Thymus (tissue), 11 donors: ENCODE results near the gene TAF15. TPM values are rescaled to one million over a fixed set of nuclear protein-coding genes. Genes with fewer than 3 reads are reported as not detected.

Experiments
- DNase-seq, 9 donors: peaks; one replicate each; pipeline ENCODE4 v3.0.0-alpha.2; 2013; ENCODE audit warnings: low spot score in 9 of 9, low read depth in 6 of 9, missing footprints in 1 of 9
- H3K27ac ChIP-seq, 2 donors: one replicate each; pipeline ENCODE4 v1.5.1; 2013; ENCODE audit warnings: control low read depth in 1 of 2, low read depth in 1 of 2, low read length in 1 of 2, mild to moderate bottlenecking in 1 of 2, moderate library complexity in 1 of 2
- H3K27me3 ChIP-seq, 2 donors: one replicate each; pipeline ENCODE4 v1.5.1; 2013; ENCODE audit warnings: low read length in 1 of 2; ENCODE audit not compliant: control insufficient read depth in 2 of 2, insufficient read depth in 1 of 2
- H3K36me3 ChIP-seq, 2 donors: one replicate each; pipeline ENCODE4 v1.5.1; 2013; ENCODE audit warnings: low read length in 1 of 2, mild to moderate bottlenecking in 1 of 2, moderate library complexity in 1 of 2; ENCODE audit not compliant: control insufficient read depth in 2 of 2, insufficient read depth in 2 of 2
- H3K4me1 ChIP-seq, 2 donors: one replicate each; pipeline ENCODE4 v1.5.1; 2013; ENCODE audit warnings: low read length in 2 of 2; ENCODE audit not compliant: control insufficient read depth in 2 of 2, insufficient read depth in 2 of 2
- H3K4me3 ChIP-seq, 2 donors: one replicate each; pipeline ENCODE4 v1.5.1; 2013; ENCODE audit warnings: low read length in 2 of 2, control low read depth in 1 of 2, mild to moderate bottlenecking in 1 of 2
- H3K9me3 ChIP-seq, 2 donors: one replicate each; pipeline ENCODE4 v1.5.1; 2013; ENCODE audit warnings: low read length in 1 of 2, mild to moderate bottlenecking in 1 of 2; ENCODE audit not compliant: control insufficient read depth in 2 of 2, insufficient read depth in 1 of 2
- WGBS: extraction: QIAGEN DNeasy Blood & Tissue Kit; methylation state at CpG from one replicate; pipeline ENCODE4 v1.1.7; 2013; 5-methylcytosine and 5-hydroxymethylcytosine counted together
- polyA plus RNA-seq: library from polyadenylated mRNA; stranded (reverse); fragments of 200-250 nt; gene quantifications from one replicate; pipeline ENCODE4 v1.2.3, GENCODE V29; 2013
- total RNA-seq: library from RNA; stranded (reverse); fragments of 120-200 nt; gene quantifications from one replicate; pipeline ENCODE4 v1.2.4, GENCODE V29; 2013
- donor health status: healthy.

TAF15 gene
- total and polyA plus RNA-seq, 2 donors, result 26.1 to 95.9 TPM

DNA sequence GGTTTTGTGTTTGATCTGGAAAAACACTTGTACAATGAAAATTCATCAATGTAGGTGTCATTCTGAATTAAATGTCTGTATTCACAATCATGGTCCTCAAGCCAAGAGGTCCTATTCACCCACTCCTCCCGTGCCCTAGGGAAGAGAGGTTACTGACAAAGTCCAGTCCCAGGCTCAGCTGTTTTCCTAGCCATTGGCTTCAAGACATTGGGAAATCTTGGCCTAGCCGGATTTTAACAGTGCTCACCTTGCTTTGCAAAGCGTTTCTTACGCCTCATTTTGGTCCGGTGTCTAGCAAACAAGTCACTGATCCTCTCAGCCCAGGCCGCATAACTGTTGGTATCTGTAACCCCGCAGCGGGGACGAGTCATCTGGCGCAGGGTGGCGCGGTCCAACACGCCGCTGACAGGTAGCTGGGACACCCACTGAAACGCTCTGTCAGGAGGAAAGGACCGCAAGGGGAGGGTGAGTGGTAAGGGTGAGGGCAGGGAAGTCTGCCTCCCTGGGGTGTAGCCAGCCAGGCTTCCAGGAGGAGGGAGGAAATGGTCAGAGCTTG lies 30.6 kb upstream of the TAF15 start:
- Histone ChIP-seq H3K9me3 (no peaks in the 10 kb centered on the region), H3K4me1 (peaks cover under 1 to 8% of the 10 kb centered on the region in 2 donors), H3K36me3 (no peaks in the 10 kb centered on the region), H3K27ac (no peak overlapping the region), H3K27me3 (no peaks in the 10 kb centered on the region), H3K4me3 (no peak overlapping the region)
- no peak for DNase-seq
- 98% methylated on average over 16 of the region's 16 CpGs for WGBS

DNA sequence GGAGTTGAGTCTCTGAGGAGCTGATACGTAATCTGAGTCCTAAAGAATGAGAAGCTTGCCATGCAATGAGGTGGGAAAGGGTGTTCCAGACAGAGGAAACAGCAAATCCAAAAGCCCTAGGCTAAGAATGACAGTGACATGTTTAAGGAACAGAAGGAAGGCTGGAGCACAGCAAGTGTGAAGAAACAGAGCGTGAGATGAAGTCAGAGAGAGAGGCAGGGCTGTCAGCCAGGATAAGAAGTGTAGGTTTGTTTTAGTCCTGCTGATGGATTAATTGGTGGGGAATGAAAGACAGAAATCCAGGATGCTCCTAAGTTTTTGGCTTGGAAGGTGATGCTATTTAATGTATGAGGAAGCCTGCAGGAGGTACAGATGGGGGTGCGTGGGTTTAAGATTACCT lies 28.3 kb upstream of the TAF15 start:
- peaks cover 0 to 3% of the 10 kb centered on the region in 2 donors for H3K4me1 ChIP-seq
- H3K4me3 ChIP-seq, result no peak overlapping the region
- H3K36me3 ChIP-seq, result no peaks in the 10 kb centered on the region
- DNase-seq, result no peak
- WGBS, result 94% methylated on average over 3 of the region's 3 CpGs
- no peak overlapping the region for H3K27ac ChIP-seq
- no peaks in the 10 kb centered on the region for H3K9me3 ChIP-seq
- H3K27me3 ChIP-seq, result no peaks in the 10 kb centered on the region

DNA sequence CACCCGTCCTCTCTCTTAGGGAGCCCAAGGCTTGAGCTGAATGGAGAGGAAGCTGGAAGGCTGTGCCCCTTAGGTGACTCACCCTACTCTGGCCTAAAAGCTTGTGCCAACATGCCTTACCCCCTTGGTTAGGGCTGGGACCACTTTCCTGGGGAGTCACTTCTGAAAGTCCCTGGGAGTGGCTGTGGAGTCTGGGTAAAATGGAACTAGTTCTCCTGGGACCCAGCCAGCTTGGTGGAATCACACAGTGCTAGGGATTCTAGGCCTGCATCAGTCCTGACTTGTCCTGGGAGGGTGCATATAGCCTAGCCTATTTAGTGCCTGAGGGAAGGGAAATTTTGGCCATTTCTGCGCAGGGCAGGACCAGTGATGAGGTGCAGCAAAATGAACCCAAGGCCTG lies 24.4 kb upstream of the TAF15 start:
- peaks cover 0 to 3% of the 10 kb centered on the region in 2 donors for H3K4me1 ChIP-seq
- no peak for DNase-seq
- 92% methylated on average over 2 of the region's 2 CpGs for WGBS
- H3K36me3 ChIP-seq, result no peaks in the 10 kb centered on the region
- H3K27ac ChIP-seq, result no peak overlapping the region
- peaks cover 0 to 4% of the 10 kb centered on the region in 2 donors for H3K27me3 ChIP-seq
- no peak overlapping the region for H3K4me3 ChIP-seq
- no peaks in the 10 kb centered on the region for H3K9me3 ChIP-seq

DNA sequence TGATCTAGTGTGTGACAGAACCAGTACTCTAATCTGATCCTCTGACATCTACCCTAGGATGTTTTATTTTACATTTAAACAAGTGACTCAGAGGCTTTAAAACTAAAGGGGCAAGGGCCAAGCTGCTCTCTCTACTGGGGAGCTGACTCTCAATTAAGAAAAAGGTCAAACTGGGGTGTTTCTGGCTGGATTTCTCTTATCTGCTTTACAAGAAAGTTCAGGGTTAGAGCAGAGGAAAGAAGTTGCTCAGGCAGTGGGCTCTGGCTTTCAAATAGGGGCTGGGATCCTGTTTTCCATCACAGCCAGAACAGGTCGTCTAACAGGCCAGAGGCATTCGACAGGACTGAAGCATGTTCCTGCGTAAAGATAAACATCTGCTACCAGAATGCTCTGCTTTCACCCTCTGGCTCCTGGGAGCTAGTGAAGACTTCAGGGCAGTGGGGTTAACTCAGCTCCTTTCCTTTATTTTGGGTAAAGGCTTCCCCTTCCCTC lies 22.3 kb upstream of the TAF15 start:
- no peak overlapping the region for H3K27ac ChIP-seq
- DNase-seq, result no peak

DNA sequence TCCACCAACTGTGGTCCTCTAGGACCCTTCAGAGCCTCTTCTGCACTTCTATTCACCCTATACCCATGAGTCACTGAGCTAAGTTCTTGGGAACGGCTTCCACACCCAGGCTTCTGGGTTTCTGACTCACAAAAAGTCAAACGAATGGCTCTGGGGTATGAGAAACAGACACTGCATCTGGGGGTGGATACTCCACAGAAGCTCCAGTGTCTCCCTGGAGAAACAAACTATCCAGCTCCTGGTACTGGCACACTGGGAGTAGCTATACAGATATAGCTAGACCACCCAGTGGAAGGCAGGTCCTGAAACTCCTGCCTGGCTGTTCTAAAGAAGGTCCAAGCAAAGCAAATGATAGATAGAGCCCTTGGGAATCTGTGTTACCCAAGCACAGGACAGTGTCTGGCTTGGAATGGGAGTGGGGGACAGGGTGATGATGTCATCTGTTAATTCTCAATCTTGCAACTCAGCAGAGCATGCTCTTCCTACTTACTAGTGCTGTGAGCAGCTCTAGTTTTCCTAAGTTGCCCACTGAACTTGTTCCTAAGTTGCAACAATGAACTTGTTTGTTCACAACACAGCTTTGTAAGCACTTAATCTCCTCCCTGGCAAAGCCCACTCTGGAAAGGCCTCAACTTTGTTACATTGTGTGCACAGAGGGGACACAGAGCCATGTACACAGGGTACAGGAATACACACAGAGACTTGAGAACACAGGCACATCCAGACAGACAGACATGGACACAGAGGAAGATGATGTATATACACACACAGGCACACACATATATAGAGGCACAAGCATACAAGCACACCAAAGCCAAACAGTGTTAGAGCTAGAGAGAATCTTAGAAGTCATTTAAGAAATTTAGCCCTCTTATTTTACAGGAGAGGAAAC lies 20.6 kb upstream of the TAF15 start:
- H3K4me1 ChIP-seq, result peaks cover 0 to 3% of the 10 kb centered on the region in 2 donors
- WGBS, result 86% methylated on average over 2 of the region's 2 CpGs
- H3K36me3 ChIP-seq, result no peaks in the 10 kb centered on the region
- H3K27me3 ChIP-seq, result peaks cover 9 to 20% of the 10 kb centered on the region in 2 donors
- H3K4me3 ChIP-seq, result no peak overlapping the region
- H3K27ac ChIP-seq, result no peak overlapping the region
- H3K9me3 ChIP-seq, result no peaks in the 10 kb centered on the region
- DNase-seq, result no peak

More for the DNA sequence above, 22.3 kb upstream of the TAF15 start:
- Histone ChIP-seq H3K36me3 (no peaks in the 10 kb centered on the region), H3K4me3 (no peak overlapping the region), H3K4me1 (peaks cover 0 to 3% of the 10 kb centered on the region in 2 donors), H3K27me3 (peaks cover 0 to 8% of the 10 kb centered on the region in 2 donors), H3K9me3 (no peaks in the 10 kb centered on the region)
- WGBS, result 79% methylated on average over 3 of the region's 3 CpGs

DNA sequence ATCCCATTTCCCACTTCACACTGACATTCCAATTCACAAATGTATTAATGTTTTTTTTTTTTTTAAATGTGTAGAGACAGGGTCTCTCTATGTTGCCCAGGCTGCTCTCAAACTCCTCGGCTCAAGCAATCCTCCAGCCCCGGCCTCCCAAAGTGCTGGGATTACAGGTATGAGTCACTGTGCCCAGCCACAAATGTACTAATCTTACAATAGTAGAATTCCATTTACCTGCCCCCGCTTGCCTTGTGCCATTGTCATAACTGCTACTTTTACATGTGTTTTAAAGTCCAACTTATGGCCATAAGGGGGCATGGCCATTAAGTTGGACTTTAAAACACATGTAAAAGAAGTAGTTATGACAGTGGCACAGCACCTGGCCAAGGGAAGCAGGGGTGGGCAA lies 18.4 kb upstream of the TAF15 start:
- H3K27me3 ChIP-seq, result peaks cover 25 to 42% of the 10 kb centered on the region in 2 donors
- H3K4me1 ChIP-seq, result peaks cover 7 to 8% of the 10 kb centered on the region in 2 donors
- H3K9me3 ChIP-seq, result no peaks in the 10 kb centered on the region
- no peak overlapping the region for H3K27ac ChIP-seq
- no peaks in the 10 kb centered on the region for H3K36me3 ChIP-seq
- no peak overlapping the region for H3K4me3 ChIP-seq
- no peak for DNase-seq
- WGBS, result 96% methylated on average over 3 of the region's 3 CpGs

DNA sequence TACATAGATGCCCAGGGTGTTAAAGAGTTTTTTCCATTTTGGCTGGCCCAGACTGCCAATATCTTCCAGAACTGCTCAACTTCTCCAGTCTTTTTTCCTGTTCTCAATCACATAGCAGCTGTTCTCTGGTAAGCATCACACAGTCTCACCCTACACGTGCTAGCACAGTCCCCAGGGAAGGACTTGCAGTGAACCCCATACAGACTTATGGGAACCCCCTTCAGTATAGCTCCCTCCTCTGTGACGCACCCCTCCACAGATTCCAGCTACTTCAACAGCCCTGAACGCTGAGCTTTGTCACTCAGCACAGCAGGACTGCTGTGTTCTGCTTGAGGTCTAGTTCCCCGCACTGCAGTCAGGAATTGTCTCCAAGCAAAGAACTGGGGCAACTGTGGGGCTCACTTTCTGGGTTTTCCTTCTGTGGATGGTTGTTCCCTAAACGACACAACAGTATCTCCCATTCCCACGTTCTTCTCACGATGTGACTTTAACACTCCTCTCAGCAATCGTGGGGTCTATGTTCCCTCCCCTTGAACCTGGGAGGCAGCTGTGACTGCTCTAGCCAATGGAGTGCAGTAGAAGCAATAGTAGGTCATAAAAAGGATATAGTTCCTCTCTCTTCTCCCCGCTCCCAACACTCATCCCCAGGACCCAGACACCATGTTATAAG lies 17.5 kb upstream of the TAF15 start:
- no peak overlapping the region for H3K4me3 ChIP-seq

DNA sequence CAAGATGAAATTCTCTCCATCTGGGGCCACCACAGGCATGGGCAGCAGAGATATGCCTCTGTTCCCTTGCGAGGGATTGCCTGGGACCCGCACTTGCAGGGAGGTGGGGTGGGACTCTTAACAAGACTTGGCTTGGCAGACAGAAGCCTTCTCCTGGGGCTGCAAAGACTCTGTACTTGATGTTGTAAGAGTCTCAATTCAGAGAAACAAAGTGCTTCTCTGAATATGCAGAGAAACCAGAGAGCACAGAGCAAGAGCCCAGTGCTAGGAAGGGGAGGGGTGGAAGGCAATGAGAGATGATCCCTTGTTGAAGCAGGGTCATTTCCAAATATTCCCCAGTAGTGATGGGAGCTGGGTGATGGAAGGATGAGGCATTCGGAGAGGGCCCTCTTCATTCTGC lies 16.0 kb upstream of the TAF15 start:
- Histone ChIP-seq H3K4me3 (no peak overlapping the region), H3K27me3 (peaks cover 31 to 65% of the 10 kb centered on the region in 2 donors), H3K27ac (no peak overlapping the region), H3K4me1 (peaks cover 7 to 8% of the 10 kb centered on the region in 2 donors), H3K36me3 (no peaks in the 10 kb centered on the region), H3K9me3 (no peaks in the 10 kb centered on the region)
- no peak for DNase-seq
- 94% methylated on average over 3 of the region's 3 CpGs for WGBS

More for the DNA sequence above, 17.5 kb upstream of the TAF15 start:
- no peaks in the 10 kb centered on the region for H3K9me3 ChIP-seq
- DNase-seq, result no peak
- H3K4me1 ChIP-seq, result peaks cover 7 to 8% of the 10 kb centered on the region in 2 donors
- WGBS, result 92% methylated on average over 9 of the region's 9 CpGs
- H3K27ac ChIP-seq, result no peak overlapping the region
- H3K36me3 ChIP-seq, result no peaks in the 10 kb centered on the region
- H3K27me3 ChIP-seq, result peaks cover 30 to 51% of the 10 kb centered on the region in 2 donors
